NCI-H2227 treated with DMSO at 0.1 percent for 48 hours (cell line): ENCODE results near the gene PTPRE.

Source experiments
- DNase-seq: peaks from one replicate; lab custom pipeline; 2025; lab: John Stamatoyannopoulos, UW

The PTPRE gene

DNA sequence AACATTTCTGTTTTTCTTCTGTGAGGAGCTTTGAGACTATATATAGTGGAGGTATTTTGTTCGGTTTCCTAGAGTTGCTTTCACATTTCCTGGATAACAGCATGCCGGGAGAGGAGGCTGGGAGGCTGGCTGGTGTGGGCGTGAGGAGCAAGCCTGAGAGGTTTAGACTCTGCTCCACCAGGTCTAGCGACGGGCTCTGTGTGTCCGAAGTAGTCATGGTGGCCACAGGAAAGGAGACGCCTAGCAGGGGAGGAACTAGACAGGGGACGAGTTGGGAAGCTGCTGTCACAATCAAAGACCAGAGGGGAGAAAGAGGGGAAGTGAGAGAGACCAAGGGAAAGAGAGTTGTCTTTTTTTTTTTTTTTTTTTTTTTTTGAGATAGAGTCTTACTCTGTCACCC lies 19.6 kb downstream of the PTPRE start:
- DNase-seq = no peak

DNA sequence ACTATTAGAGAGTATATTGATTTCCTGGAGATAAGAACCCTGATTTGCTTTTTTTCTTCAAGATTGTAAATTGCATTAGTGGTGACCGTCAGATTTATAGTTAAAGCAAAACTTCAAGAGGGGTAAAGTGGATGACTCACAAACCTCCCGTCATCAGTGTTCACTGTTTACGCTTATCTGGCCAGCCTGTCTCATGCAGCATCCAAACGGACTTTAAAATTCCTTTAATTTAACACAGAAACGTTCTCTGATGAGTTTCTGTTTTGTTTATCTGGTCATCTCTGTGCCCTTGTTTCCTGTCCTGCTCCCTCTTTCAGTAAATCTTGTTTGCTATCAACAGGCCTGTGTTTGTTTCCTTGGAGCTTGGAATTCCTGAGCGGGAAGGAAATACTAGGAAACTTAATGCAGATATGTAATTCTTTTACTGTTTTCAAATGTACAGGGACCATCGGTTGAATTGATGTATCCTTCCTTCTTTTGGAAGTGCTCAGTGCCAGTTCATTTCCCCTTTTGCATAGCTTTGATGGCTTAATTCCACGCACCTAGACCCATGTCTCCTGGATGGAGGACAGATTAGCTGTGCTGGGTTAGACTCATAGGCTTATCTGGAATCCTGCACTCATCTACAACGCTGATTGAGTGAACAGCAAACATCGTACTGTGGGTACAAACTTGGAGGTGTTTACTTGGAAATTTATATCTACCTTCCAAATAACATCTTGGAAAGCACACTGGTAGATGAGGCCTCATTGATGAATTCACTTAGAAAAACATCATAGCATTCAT lies 21.3 kb downstream of the PTPRE start:
- no peak for DNase-seq

DNA sequence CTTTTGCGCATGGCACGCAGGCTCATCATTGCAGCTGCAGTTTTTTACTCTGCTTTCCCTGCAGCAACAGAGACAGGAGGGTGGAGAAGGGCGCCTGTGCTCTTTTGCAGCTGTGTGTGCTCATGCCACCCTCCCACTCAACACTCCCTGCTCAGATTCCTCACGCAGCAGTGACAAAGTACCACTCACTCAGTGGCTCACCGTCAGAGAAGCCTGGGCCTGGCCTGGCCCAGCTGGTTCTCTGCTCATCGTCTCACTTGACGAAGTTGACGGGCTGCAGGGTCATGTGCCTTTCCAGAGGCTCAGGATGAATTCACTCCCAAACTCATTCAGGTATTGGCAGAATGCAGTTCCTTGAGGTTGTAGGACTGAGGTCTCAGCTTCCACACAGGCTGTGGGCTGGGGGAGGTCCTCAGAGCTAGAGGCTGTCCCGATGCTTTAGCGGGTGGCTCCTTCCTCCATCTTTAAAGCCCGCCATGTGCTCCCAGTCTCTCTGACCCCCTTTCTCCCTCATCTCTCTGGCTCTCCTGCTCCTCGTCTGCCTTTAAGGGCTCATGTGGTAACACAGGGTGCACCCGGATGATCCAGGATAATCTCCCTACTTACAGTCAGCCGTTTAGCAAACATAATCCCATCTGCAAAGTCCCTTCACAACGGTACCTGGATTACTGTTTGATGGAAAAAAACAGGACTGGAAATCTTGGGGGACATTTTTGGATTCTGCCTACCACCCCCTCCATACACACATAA lies 25.8 kb downstream of the PTPRE start:
- no peak for DNase-seq

DNA sequence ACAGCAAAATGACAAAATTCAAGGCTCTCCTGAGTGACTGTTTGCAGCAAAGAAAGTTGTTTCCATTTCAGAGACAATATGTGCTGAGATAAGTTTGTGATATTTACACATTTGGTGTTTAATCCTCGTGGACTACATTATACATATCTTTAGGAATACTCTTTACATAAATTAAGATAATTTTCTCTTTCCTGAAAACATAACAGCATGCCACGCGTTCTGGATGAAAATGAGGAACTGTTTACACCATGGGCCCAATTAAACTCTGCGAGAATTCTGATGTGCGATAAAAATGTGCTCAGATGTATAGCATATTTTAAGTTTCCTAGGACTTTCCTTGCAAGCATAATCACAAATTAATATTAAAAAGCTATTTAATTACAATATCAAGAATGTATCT lies 26.4 kb downstream of the PTPRE start:
- DNase-seq = no peak

DNA sequence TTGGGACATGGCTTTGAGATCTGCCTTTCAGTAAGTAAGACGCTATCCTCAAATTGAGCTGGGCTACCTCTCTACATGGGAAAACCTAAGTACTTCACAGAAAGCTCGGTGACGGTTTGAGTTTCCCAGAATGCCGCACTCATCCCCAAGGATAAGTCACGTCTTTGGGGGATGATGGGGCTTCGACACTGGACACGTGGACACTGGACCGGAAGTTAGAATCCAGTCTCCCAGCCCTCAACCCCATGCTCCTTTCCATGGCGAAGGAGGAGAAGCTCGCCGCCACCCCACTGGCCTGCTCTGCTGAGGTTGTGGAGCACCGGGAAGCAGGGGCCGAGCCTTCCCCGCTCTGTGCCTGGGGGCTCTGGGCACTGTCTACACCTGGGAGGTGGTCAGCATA lies 27.5 kb downstream of the PTPRE start:
- no peak for DNase-seq

DNA sequence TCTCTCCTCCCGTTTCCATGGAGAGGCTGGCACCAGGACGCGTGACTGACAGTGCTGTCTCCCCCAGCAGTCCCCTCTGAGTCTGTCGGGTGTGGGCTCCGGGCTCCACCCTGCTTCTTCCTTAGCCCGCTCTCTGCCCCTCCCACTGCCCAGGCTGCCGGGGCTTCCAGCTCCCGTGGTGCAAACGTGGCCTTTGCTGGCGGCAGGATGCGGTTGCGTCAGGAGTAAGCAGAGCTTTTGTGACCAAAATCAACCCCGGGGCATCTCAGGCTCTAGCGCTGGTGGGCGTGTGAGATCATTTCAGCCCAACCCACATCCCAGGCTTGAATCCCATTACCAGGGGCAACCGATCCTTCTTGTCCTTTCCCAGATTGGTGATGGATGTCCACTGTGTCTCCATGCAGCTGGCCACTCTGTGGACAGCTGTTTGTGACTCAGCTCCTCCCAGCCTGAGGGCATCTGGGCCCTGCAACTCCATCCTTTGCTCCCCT lies 28.2 kb downstream of the PTPRE start:
- DNase-seq = no peak

DNA sequence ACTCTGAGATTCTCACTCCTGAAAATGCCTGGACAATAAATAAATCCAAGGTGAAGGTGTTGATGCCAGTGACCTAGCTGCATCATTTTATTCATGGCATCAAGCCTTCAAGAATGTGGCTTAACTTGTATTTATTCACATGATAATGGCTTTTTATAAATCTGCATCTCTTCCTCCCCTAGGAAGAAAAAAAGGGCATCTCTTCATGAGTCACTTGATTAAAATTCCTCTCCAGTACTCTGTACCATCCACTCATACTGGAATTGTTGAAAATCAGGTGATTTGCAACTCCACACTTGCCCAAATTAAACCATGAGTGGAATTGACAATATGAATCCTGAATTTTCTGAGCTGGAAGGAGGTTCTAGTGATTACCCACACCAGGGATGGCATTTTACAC lies 30.2 kb downstream of the PTPRE start:
- DNase-seq = no peak

DNA sequence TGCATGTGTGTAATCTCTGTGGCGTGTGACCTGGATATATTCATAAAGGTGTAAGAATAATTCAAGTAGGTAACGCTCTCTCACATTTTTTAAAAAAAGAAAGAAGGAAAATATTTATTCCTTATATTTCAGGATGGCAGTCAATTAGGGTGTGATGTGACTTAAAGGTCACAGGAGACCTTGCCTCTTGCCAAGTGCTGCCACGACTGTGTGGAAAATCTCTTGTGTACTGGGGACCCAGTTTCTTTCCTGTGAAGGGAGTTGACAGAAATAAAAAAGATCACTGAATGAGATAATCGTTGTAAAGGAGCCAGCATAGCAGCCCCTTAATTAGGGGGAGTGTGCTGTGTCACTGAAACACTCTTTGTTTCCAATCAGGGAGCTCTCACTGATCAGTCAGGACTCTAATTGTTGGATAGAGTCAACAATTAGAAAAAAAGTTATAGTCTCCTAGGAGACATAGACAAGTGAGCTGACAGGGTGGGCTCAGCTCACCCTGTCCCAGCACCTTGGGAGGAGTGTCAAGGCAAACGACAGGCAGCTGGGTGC lies 31.1 kb downstream of the PTPRE start:
- no peak for DNase-seq

DNA sequence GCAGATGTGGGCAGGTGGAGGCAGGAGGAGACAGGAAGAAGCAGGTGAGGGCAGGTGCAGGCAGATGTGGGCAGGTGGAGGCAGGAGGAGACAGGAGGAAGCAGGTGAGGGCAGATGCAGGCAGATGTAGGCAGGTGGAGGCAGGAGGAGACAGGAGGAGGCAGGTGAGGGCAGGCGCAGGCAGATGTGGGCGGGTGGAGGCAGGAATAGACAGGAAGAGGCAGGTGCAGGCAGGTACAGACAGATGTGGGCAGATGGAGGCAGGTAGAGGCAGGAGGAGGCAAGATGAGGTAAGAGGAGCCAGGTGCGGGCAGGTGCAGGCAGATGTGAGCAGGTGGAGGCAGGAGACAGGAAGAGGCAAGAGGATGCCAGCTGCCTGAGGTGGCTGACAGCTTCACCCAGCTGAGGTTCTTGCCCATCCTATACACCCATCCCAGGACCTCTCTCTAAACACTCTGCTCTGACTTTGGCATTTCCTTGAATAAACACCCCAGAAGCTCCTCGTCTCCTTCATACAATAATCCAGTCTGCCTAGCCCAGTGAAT lies 33.0 kb downstream of the PTPRE start:
- DNase-seq = no peak

DNA sequence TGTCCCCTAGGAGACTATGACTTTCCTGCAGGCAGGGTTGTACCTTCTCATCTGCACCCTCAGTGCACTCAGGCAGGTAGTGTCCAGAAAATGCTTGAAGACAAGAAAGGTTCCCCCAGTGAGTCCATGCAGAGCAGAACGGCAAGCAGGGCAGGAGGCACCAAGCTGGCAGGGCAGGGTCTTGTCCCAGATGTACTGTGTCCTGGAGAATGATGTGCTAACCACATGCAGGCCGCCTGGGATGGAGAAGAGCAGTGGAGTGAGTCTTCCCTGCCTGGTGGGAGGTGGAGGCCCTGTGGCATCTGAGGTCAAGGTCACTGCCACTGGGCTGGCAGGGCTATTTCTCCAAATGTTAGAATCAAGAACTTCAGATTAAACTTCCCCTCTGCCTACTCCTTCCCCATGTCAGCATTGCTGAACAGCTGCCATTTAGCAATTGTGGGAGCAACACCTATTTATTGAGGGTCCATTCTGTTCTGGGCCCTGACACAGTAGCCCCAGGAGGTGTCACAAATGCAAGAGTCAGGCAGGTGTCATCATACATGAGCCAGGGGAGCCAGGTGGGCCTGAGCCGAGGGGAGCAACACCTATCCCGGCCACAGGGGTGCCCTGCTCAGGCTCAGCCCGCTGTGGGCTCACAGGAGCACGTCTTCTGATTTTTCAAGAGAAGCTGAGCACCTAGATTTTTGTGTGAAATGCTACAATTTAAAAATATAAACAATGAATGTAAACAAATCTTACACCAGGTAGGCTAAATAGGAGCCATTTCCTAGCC lies 34.1 kb downstream of the PTPRE start:
- DNase-seq = no peak

DNA sequence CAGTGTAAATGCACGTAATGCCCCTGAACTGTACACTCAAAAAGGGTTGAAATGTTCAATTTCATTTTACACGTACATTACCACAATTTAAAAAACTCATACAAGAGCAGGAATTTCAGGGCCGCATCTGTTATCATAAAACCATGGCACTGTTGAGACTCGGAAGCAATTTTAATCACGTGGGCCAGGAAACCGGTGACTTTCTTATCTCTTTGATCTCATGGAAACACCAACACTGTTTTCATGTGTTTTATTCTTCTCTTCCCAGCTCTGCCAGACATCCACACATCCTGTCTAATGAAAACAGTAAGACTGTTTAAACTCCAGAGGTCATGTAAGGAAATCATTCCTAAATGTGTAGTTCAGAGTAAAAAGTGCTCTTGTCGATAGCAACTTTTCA lies 35.9 kb downstream of the PTPRE start:
- no peak for DNase-seq

DNA sequence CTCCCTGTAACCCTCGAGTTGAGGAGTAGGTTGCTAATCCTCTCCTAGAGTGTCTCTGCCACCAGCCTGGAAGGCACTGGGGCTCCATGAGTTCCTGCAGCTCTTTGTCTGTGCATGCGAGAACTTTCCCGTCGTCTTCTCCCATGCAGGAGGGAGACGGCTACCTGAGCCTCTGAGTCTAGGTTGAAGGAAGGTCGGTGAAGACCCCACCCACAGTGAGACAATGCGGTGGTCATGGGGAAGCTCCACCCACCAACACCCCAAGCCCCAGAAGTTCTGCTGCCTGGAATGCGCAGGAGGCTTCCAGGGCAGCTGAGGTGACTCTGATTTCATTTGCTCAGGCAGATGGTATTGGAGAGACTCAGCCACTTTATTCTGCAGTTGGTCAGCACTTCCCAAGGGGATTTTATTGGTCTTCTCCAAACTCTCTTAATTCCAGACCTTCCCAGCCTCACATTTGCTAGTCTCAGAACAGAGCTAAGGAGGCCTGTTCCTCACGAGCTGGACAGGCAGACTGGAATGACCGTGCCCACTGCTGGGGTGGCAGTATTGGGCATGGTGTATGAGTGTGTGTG lies 36.5 kb downstream of the PTPRE start:
- no peak for DNase-seq

DNA sequence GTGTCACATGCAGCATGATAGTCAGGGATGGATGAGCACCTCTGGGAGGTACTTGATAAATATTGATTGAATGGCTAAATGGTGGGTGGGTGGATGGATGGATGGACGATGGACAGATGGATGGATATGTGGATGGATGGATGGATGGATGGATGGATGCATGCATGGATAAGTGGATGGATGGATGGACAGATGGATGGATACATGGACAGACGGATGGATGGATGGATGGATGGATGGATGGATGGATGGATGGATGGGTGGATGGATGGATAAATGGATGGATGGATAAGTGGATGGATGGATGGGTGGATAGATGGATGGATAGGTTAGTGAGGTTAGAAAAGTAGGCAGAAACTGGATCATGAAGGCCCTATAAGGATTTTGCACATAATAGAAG lies 37.4 kb downstream of the PTPRE start:
- no peak for DNase-seq

DNA sequence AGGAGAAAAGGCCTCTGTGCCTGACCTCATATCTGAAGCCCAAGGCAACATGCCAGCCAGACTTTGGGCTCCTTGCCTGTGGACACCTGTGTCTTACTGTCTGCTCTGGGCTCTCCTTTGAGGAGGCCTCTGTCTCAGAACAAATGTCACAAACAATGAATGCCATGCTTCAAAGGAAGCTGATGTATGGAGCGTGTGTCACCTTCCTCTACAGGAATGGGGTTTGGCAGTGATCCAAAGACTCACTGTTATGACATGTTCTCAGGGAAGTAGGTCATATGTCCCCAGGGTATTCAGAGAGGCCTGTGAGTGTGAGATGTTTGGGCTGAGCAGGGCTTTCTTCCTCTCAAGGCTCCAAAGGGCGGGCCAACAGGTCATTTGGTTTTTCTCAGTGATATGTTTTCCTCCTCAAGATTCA lies 38.4 kb downstream of the PTPRE start:
- DNase-seq = no peak

DNA sequence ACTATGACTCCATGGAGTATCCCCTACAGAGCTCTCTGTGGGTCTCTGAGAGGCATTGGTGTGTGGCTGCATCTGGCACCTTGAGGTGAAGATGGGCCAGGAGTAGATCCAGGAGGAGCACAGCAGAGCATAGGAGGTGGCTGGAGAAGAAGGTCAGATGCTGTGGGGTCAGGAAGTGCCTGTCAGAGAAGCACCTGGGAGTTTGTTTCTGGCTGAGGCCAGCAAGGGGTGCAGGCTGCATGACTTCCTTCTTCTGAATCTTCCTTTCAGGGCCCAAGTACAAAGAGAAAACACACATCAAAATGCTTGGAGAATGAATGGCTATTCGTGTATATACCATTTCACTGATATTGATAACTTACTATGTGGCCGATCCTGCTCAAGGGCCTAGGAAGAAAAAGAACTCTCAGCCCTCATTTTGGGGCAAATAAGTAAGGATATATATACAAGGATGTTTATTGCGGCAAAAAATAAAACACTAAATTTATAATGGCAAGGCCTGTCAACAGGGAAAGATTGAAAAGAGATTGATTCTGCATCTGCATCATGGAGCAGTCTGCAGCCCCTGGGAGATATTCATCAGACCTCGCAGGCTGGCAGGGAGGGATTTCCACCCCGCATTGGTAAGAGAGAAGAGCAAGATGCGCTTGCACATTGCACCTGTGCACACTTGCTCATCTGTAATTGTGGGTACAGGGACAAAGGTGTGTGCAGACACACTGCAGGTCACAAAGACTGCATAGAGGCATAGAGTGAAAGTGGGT lies 39.2 kb downstream of the PTPRE start:
- no peak for DNase-seq

DNA sequence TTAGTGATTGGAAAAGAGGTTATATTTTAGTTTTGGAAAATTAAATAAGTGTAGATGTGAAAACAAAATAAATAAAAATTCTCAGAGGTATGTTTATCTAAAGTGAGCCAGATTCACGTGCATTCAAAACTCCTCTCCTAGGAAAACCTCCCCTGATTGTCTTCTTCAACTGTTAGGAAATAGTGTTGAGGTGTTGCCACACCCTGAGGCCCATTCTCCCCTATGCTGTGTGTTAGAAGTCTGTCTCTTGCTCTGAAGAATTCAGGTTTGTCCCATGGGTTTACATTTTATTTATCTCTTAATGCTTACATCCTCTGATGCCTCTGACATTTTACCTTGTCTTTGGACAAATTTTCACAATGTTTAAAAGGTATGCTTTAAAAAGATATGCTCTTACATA lies 40.3 kb downstream of the PTPRE start:
- DNase-seq = no peak

DNA sequence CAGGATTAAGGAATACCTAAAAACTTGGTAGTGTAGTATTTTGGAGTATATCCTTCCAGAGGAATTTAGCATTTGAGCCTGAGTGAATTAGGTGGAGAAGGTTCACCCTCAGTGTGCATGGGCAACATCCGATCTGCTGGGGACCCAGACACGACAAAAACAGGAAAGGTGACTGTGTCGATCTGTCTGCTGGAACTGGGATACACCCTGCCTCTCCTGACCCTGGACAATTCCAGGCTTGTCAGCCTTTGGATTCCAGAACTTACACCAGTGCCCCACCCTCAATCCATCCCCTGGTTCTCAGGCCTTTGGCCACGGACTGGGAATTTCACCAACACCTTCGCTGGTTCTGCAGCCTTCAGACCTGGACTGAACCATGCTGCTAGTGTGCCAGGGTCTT lies 41.9 kb downstream of the PTPRE start:
- no peak for DNase-seq

DNA sequence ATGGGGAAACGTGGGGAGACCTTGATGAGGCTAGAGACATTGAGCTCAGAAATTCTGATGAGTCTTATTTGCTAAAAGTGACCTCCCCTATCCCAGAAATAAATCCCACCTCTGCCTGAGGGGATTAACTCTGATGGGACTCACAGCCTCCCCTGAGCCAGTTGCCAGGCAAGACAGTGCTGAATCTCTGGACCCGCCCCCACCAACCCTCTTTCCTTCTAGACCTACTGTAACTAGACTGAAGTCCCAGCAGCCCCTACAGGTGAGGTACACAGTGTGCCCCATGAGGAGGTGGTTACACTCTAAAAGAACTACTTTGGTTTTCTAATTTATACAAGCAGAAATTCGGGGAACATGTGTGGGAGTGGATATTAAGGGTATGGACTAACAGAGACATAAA lies 42.9 kb downstream of the PTPRE start:
- DNase-seq = no peak

DNA sequence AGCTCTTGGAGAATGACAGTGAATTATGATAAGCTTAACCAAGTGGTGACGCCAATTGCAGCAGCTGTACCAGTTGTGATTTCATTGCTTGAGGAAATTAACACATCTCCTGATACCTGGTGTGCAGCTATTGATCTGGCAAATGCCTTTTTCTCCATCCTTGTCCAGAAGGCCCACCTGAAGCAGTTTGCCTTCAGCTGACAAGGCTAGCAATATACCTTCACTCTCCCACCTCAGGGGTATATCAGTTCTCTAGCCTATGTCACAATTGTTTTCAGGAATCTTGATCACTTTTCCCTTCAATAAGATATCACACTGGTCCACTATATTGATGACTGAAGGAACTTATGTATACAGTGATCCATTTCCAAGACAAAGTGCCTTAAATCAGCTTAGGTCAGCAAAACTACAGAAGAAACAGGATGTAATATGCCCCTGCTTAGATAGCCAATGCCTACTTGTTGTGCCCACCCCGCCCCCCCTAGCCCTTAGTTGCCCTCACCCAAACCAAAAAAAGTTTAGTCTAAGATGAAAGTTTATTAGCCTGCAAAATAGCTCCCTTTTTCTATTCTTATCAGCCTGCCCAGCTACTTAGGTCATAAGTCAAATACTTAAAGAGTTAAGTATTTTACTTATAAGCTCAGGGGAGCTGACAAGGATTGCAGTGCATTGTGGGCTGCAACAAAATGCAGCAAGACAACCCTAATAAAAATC lies 45.1 kb downstream of the PTPRE start:
- DNase-seq = no peak

DNA sequence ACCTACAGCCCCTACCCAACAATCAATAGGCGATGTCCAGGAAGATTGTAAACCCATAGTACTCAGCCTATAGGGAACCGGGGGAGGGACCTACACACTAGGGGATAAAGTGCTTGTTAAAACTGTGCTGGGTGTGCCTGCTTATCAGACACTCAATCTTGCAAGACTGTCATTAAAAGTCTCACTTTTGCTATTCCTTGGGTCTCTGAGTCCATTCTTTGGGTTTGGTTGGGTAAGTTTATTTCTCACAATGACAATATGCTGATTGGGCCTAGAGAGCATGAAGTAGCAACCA lies 45.6 kb downstream of the PTPRE start:
- DNase-seq = no peak

DNA sequence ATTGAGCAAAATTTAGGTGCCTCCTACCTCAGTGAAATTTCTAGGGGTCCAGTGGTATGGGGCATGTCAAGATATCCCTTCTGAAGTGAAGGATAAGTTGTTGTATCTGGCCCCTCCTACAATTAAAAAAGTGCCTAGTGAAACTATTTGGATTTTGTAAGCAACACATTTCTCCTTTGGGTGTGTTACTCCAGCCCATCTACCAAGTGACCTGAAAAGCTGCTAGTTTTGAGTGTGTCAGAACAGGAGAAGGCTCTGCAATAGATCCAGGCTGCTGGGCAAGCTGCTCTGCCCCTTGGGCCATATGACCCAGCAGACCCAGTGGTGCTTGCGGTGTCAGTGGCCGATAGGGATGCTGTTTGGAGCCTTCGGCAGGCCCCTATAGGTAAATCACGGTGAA lies 46.0 kb downstream of the PTPRE start:
- DNase-seq = no peak
